ENCODE data around the gene PDCL3. TPM values are rescaled to one million over a fixed set of nuclear protein-coding genes. Genes with fewer than 3 reads are reported as not detected.

Gene PDCL3
- total and polyA plus RNA-seq, 9 donors = 9.8 to 34.5 (median 19.1) TPM

- TF ChIP-seq EP300 (IDR thresholded peaks at IDR 0.05) (no peak), POLR2A (IDR thresholded peaks at IDR 0.05) (no peak), CTCF (IDR thresholded peaks at IDR 0.05) (no peak)
- H3K4me1 ChIP-seq (ENCODE audit: insufficient read depth) = no peaks in the 10 kb centered on the region
- no peaks in the 10 kb centered on the region for H3K9me3 ChIP-seq
- 70 to 81% (median 78%) methylated on average over 7 of the region's 7 CpGs for WGBS, 3 donors
- H3K27ac ChIP-seq = no peak overlapping the region
- H3K27me3 ChIP-seq = no peaks in the 10 kb centered on the region
- no peak for DNase-seq
- no peak overlapping the region for H3K4me3 ChIP-seq
- no peaks in the 10 kb centered on the region for H3K36me3 ChIP-seq
- intact Hi-C loops (cut with DNase I) = no loop called here
Observed at GRCh38 chr2:100588071-100588786, 25.4 kb downstream of the PDCL3 start.

- TF ChIP-seq EP300 (IDR thresholded peaks at IDR 0.05) = no peak
- TF ChIP-seq CTCF (IDR thresholded peaks at IDR 0.05) = no peak
- WGBS, 3 donors = 48 to 74% (median 73%) methylated on average over 3 of the region's 3 CpGs
- Histone ChIP-seq H3K4me3 (no peak overlapping the region), H3K36me3 (no peaks in the 10 kb centered on the region), H3K27me3 (no peaks in the 10 kb centered on the region), H3K4me1 (ENCODE audit: insufficient read depth) (no peaks in the 10 kb centered on the region), H3K27ac (no peak overlapping the region), H3K9me3 (no peaks in the 10 kb centered on the region)
- DNase-seq = no peak
- intact Hi-C loops (cut with DNase I) = no loop called here
Observed at GRCh38 chr2:100589527-100589926, 26.7 kb downstream of the PDCL3 start.

GRCh38 chr2:100592226-100592625 lies 29.4 kb downstream of the PDCL3 start:
- H3K27ac ChIP-seq = no peak overlapping the region
- no peaks in the 10 kb centered on the region for H3K27me3 ChIP-seq
- H3K36me3 ChIP-seq = no peaks in the 10 kb centered on the region
- no peaks in the 10 kb centered on the region for H3K9me3 ChIP-seq
- no peak overlapping the region for H3K4me3 ChIP-seq
- no peaks in the 10 kb centered on the region for H3K4me1 ChIP-seq (ENCODE audit: insufficient read depth)
- intact Hi-C loops (cut with DNase I) = no loop called here
- TF ChIP-seq POLR2A (IDR thresholded peaks at IDR 0.05) (no peak), EP300 (IDR thresholded peaks at IDR 0.05) (no peak), CTCF (IDR thresholded peaks at IDR 0.05) (no peak)
- WGBS, 3 donors = 6 to 10% (median 7%) methylated on average over 1 of the region's 1 CpG
- no peak for DNase-seq

GRCh38 chr2:100596465-100596864 lies 33.7 kb downstream of the PDCL3 start:
- no peaks in the 10 kb centered on the region for H3K36me3 ChIP-seq
- H3K4me1 ChIP-seq (ENCODE audit: insufficient read depth) = no peaks in the 10 kb centered on the region
- H3K9me3 ChIP-seq = no peaks in the 10 kb centered on the region
- no peak overlapping the region for H3K27ac ChIP-seq
- no peaks in the 10 kb centered on the region for H3K27me3 ChIP-seq
- intact Hi-C loops (cut with DNase I) = no loop called here
- DNase-seq = no peak
- H3K4me3 ChIP-seq = no peak overlapping the region
- TF ChIP-seq POLR2A (IDR thresholded peaks at IDR 0.05) = no peak
- TF ChIP-seq EP300 (IDR thresholded peaks at IDR 0.05) = no peak
- no peak for TF ChIP-seq CTCF (IDR thresholded peaks at IDR 0.05)
- whole genome bisulfite sequencing, 3 donors = 92 to 97% (median 94%) methylated on average over 5 of the region's 5 CpGs

All from ovary (tissue), 9 donors.